Cardiac muscle cell (in vitro differentiated cells and primary cell): ENCODE results near the gene BIVM. TPM values are rescaled to one million over a fixed set of nuclear protein-coding genes. Genes with fewer than 3 reads are reported as not detected.
A peak's percentile ranks its signal among the peaks of the same experiment; 100 is the strongest.

Experiments used
- DNase-seq, 2 donors: peaks; one replicate each; pipeline versions ENCODE4 v3.0.0 to v3.0.0-alpha.2; 2010 to 2017; ENCODE audit warnings: low read depth in 1 of 2, low spot score in 1 of 2
- H3K27ac ChIP-seq: fragments of 200-600 bp; sonication (generic); 2 replicates; pipeline ENCODE4 v1.5.1; 2016
- H3K27me3 ChIP-seq: fragments of 200-600 bp; sonication (generic); 2 replicates; pipeline ENCODE4 v1.6.0; 2016; ENCODE audit warnings: control low read depth
- H3K36me3 ChIP-seq: fragments of 200-600 bp; sonication (generic); 2 replicates; pipeline ENCODE4 v1.5.1; 2016; ENCODE audit warnings: control low read depth
- H3K4me1 ChIP-seq: fragments of 200-600 bp; sonication (generic); 2 replicates; pipeline ENCODE4 v1.8.1; 2017; ENCODE audit warnings: low read depth, mild to moderate bottlenecking, mixed run types
- H3K4me3 ChIP-seq: fragments of 200-600 bp; sonication (generic); 2 replicates; pipeline ENCODE4 v1.5.1; 2016; ENCODE audit warnings: mild to moderate bottlenecking
- H3K9me3 ChIP-seq: fragments of 200-600 bp; sonication (generic); 2 replicates; pipeline ENCODE4 v1.5.1; 2017; ENCODE audit warnings: low read depth, mild to moderate bottlenecking, control low read depth
- CTCF ChIP-seq: IDR thresholded peaks from 2 replicates; pipeline ENCODE4 v1.5.1; 2012; ENCODE audit warnings: low read depth, mild to moderate bottlenecking, low read length
- polyA plus RNA-seq: library from polyadenylated mRNA; unstranded; fragments of >200 nt; fragmentation: Nextera tagmentation; extraction: Ambion mirVana; gene quantifications from 2 replicates; pipeline ENCODE4 v1.2.1, GENCODE V29; 2016
- total RNA-seq: library from RNA; depleted of rRNA; stranded (reverse); fragments of >200 nt; gene quantifications from 2 replicates; pipeline ENCODE4 v1.2.3, GENCODE V29; 2016

The BIVM gene
- total and polyA plus RNA-seq, 2 experiments from 2014 or later: 14.7 to 16.1 TPM

- H3K4me3 ChIP-seq: no peak overlapping the region
- no peak overlapping the region for H3K27ac ChIP-seq
- H3K9me3 ChIP-seq: no peaks in the 10 kb centered on the region
- no peak for DNase-seq
- no peak for TF ChIP-seq CTCF
- no peaks in the 10 kb centered on the region for H3K36me3 ChIP-seq
- H3K4me1 ChIP-seq: no peaks in the 10 kb centered on the region
- no peaks in the 10 kb centered on the region for H3K27me3 ChIP-seq
Measured at GRCh38 chr13:102763741-102764140, 35.2 kb upstream of the BIVM start.

GRCh38 chr13:102768909-102769308 lies 30.0 kb upstream of the BIVM start:
- Histone ChIP-seq H3K4me1 (no peaks in the 10 kb centered on the region), H3K27ac (no peak overlapping the region), H3K36me3 (no peaks in the 10 kb centered on the region), H3K9me3 (no peaks in the 10 kb centered on the region), H3K4me3 (no peak overlapping the region), H3K27me3 (peaks cover 4% of the 10 kb centered on the region)
- no peak for TF ChIP-seq CTCF
- peak in 1 of 2 donors; percentile 45 for DNase-seq

- H3K4me3 ChIP-seq: no peak overlapping the region
- H3K9me3 ChIP-seq: no peaks in the 10 kb centered on the region
- peak in 1 of 2 donors; percentile 32 for DNase-seq
- no peak for TF ChIP-seq CTCF
- no peak overlapping the region for H3K27ac ChIP-seq
- no peaks in the 10 kb centered on the region for H3K4me1 ChIP-seq
- no peaks in the 10 kb centered on the region for H3K36me3 ChIP-seq
- H3K27me3 ChIP-seq: peaks cover 4% of the 10 kb centered on the region
Measured at GRCh38 chr13:102769679-102770078, 29.2 kb upstream of the BIVM start.

- no peak overlapping the region for H3K27ac ChIP-seq
- no peaks in the 10 kb centered on the region for H3K4me1 ChIP-seq
- no peaks in the 10 kb centered on the region for H3K36me3 ChIP-seq
- H3K9me3 ChIP-seq: no peaks in the 10 kb centered on the region
- H3K27me3 ChIP-seq: peaks cover 4% of the 10 kb centered on the region
- no peak for DNase-seq
- no peak for TF ChIP-seq CTCF
- no peak overlapping the region for H3K4me3 ChIP-seq
Measured at GRCh38 chr13:102770435-102770834, 28.5 kb upstream of the BIVM start.

- no peak overlapping the region for H3K27ac ChIP-seq
- no peaks in the 10 kb centered on the region for H3K36me3 ChIP-seq
- no peak for TF ChIP-seq CTCF
- H3K9me3 ChIP-seq: no peaks in the 10 kb centered on the region
- peaks cover 4% of the 10 kb centered on the region for H3K27me3 ChIP-seq
- no peak overlapping the region for H3K4me3 ChIP-seq
- H3K4me1 ChIP-seq: no peaks in the 10 kb centered on the region
- DNase-seq: no peak
Measured at GRCh38 chr13:102771298-102772041, 27.4 kb upstream of the BIVM start.

GRCh38 chr13:102772042-102772425 lies 26.9 kb upstream of the BIVM start:
- H3K36me3 ChIP-seq: no peaks in the 10 kb centered on the region
- H3K4me1 ChIP-seq: no peaks in the 10 kb centered on the region
- no peaks in the 10 kb centered on the region for H3K9me3 ChIP-seq
- TF ChIP-seq CTCF: no peak
- peaks cover 4% of the 10 kb centered on the region for H3K27me3 ChIP-seq
- H3K4me3 ChIP-seq: no peak overlapping the region
- no peak for DNase-seq
- no peak overlapping the region for H3K27ac ChIP-seq
